GM10248 (cell line): ENCODE results near the gene SNAP91.

ENCODE experiments used
- CTCF ChIA-PET: fragments of 300-600 bp; sonication (Branson Sonifier 250); formaldehyde crosslinking; extraction: SDS; loops from one replicate; lab custom pipeline; 2021; ENCODE audit warnings: antibody characterized with exemption; lab: Yijun Ruan, JAX
- POLR2A ChIA-PET: fragments of 350-650 bp; sonication (Branson Sonifier 250); formaldehyde crosslinking; extraction: SDS; loops from one replicate; lab custom pipeline; 2020; ENCODE audit warnings: antibody characterized with exemption; lab: Yijun Ruan, JAX
- DNase-seq: peaks from one replicate; pipeline ENCODE4 v3.0.0; 2012; ENCODE audit errors: extremely low spot score
- TF ChIP-seq, protein P1 (sequence below): IDR thresholded peaks from 2 replicates; pipeline ENCODE4 v1.5.1; 2012; ENCODE audit warnings: mild to moderate bottlenecking, low read depth; ENCODE audit errors: extremely low read depth, missing control alignments, control extremely low read depth

Gene SNAP91

DNA sequence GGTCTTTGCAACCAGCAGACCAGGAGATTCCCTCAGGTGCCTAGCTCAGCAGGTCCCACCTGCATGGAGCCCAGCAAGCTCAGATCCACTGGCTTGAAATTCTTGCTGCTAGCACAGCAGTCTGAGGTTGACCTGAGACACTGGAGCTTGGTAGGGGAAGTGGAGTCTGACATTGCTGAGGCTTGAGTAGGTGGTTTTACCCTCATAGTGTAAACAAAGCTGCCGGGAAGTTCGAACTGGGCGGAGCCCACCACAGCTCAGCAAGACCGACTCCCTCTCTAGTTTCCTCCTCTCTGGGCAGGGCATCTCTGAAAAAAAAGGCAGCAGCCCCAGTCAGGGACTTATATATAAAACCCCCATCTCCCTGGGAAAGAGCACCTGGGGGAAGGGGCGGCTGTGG lies 162.3 kb downstream of the SNAP91 start:
- TF ChIP-seq, protein P1, sequence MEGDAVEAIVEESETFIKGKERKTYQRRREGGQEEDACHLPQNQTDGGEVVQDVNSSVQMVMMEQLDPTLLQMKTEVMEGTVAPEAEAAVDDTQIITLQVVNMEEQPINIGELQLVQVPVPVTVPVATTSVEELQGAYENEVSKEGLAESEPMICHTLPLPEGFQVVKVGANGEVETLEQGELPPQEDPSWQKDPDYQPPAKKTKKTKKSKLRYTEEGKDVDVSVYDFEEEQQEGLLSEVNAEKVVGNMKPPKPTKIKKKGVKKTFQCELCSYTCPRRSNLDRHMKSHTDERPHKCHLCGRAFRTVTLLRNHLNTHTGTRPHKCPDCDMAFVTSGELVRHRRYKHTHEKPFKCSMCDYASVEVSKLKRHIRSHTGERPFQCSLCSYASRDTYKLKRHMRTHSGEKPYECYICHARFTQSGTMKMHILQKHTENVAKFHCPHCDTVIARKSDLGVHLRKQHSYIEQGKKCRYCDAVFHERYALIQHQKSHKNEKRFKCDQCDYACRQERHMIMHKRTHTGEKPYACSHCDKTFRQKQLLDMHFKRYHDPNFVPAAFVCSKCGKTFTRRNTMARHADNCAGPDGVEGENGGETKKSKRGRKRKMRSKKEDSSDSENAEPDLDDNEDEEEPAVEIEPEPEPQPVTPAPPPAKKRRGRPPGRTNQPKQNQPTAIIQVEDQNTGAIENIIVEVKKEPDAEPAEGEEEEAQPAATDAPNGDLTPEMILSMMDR: no peak
- no peak for DNase-seq
- ChIA-PET POLR2A (no interaction called here), CTCF (interaction anchor here (2.3 kb wide), 1 partner anchor 11 kb away, joined by 8 read pairs; no protein-coding TSS in a partner anchor)

DNA sequence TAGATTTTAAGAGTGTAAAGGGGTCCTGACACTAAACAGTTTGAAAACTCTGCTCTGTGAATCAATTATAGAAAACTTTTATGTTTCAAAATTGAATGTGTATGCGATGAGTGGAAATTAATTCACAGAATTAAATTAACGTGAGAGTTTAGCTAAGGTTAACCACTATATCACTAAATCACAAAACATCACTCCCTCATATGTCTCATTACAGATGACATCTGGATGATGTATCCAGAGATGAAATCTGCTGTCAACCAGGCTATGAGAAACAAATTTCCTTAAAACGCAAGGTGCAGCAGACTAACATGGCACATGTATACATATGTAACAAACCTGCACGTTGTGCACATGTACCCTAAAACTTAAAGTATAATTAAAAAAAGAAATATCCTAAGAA lies 169.2 kb downstream of the SNAP91 start:
- TF ChIP-seq, protein P1: no peak
- no peak for DNase-seq
- POLR2A ChIA-PET: no interaction called here
- CTCF ChIA-PET: interaction anchor here (1.0 to 1.8 kb wide), 2 partner anchors 16 to 22 kb away, joined by 3 to 4 read pairs; no protein-coding TSS in a partner anchor

DNA sequence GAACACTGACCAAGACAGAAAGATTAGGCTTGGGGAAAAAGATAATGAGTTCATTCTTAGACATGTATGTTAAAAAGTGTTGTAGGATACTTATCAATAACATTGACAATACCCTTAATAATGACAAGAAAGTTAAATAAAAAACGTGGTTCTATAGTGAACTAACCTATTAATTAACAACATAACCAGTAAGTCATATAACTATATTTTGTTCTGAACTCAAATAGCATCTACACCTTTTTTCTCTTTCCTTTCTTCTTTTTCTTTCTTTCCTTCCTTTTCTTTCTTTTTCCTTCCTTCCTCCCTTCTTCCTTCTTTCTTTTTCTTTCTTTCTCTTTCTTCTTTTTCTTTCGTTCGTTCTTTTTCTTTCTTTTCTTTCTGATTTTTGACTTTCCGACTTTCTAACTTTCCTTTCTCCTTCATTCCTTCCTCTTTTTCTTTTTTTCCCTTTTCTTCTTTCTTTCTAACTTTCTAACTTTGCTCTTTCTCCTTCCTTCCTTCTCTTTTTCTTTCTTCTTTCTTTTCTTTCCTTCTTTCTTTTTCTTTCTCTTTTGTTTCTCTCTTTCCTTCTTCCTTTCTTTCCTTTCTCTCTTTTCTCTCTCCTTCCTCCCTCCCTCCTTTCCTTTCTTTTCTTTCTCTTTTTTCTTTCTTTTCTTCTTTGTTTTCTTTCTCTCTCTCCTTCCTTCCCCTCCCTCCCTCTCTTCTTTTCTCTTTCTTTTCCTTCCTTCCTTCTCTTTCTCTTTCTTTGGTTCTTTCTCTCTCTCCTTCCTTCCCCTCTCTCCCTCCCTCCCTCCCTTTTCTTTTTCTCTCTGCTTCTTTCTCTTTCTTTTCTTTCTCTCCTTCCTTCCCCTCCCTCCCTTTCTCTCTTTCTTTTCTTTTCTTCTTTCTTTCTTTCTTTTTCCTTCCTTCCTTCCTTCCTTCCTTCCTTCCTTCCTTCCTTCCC lies 172.0 kb downstream of the SNAP91 start:
- ChIA-PET CTCF (interaction anchor here (0.6 to 1.2 kb wide), 29 partner anchors 10 to 472 kb away, joined by 3 to 14 read pairs (median 4); partner anchors contain the start of genes PRSS35 and UBE3D), POLR2A (no interaction called here)

GRCh38 chr6:83536034-83536646 lies 172.8 kb downstream of the SNAP91 start:
- TF ChIP-seq, protein P1: peak; percentile 75
- ChIA-PET CTCF (interaction anchor here (0.6 to 1.2 kb wide), 29 partner anchors 9 to 471 kb away, joined by 3 to 14 read pairs (median 4); partner anchors contain the start of genes PRSS35 and UBE3D), POLR2A (no interaction called here)
- peak; percentile 34 for DNase-seq

More for the DNA sequence above, 172.0 kb downstream of the SNAP91 start:
- DNase-seq: no peak
- TF ChIP-seq, protein P1: no peak

DNA sequence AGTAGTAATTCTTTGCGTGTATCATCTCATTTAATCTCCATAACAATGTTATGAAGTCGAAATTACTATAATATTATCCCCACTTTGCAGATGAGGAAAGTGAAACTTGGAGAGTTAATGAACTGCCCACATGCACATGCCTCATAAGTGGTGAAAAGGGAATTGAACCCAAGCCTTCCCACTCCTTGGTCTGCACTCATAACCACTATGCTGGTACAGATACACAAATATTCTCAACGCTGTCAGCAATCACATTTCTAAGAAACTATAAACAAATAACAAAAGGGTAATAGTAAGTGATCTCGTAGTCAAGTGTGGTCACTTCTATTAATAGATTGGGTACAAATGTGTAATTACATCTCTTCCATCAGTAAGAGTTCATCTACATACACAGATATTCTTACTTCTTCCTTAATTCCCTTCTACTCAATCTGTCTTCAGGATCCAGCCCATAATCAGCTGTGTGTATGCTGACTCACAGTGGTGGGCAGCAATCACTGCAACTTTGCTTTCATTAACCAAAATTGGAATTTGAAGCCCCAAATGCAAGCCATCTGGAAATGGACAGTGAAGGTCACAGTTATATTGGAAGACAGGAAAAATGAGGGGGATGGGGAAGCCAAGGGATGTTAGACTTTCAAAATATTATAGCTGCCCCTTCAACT lies 190.0 kb downstream of the SNAP91 start:
- CTCF ChIA-PET: interaction anchor here (0.7 to 4.5 kb wide), 4 partner anchors 15 to 452 kb away, joined by 3 to 27 read pairs (median 4); no protein-coding TSS in a partner anchor
- TF ChIP-seq, protein P1: peak; percentile 33
- DNase-seq: no peak
- POLR2A ChIA-PET: no interaction called here

DNA sequence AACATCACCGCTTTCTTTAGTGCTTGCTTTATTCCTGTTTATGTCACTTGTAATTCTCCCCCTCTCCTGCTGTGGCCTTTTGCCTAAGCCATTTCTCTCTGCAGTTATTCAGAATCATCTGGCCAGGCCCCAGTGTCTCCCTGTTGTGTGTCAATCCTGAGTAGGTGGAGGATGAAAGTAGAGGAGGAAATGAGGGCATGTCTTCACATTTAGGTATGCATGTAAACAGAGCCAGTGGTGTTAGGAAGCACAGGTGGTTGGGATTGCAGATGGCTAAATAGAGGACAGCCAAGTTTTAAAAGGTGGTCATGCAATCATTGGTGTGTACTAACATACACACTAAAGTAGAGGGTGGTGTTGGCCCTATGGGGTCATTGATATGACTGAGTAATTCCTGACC lies 191.4 kb downstream of the SNAP91 start:
- ChIA-PET CTCF (no interaction called here), POLR2A (no interaction called here)
- TF ChIP-seq, protein P1: no peak
- DNase-seq: no peak
